Measurements from ENCODE around the gene GAB2.

DNA sequence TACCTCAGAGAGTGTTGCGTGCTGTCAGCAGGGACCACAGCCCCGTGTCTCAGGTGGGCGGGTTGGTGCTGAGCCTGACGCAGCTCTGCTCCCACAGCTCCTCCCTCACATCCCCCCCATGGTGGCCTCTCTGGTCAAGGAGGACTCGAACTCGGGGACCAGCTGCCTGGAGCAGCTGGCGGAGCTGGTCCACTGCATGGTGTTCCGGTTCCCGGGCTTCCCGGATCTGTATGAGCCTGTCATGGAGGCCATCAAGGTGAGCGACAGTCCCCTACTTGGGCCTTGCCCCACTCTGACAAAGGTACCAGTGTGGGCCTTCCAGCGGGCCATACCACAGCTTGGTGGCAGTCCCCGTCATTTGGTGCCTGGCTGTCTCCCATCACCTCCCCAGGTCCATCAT lies 217.1 kb downstream of the GAB2 start:
- TF ChIP-seq, protein P1, sequence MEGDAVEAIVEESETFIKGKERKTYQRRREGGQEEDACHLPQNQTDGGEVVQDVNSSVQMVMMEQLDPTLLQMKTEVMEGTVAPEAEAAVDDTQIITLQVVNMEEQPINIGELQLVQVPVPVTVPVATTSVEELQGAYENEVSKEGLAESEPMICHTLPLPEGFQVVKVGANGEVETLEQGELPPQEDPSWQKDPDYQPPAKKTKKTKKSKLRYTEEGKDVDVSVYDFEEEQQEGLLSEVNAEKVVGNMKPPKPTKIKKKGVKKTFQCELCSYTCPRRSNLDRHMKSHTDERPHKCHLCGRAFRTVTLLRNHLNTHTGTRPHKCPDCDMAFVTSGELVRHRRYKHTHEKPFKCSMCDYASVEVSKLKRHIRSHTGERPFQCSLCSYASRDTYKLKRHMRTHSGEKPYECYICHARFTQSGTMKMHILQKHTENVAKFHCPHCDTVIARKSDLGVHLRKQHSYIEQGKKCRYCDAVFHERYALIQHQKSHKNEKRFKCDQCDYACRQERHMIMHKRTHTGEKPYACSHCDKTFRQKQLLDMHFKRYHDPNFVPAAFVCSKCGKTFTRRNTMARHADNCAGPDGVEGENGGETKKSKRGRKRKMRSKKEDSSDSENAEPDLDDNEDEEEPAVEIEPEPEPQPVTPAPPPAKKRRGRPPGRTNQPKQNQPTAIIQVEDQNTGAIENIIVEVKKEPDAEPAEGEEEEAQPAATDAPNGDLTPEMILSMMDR (IDR thresholded peaks at IDR 0.05; ENCODE audit: low read length): no peak
- TF ChIP-seq EZH2 (IDR thresholded peaks at IDR 0.05; ENCODE audit: borderline replicate concordance, low read length): no peak
